Panc1 (cell line): ENCODE data around the gene FSTL5.

ENCODE experiments used
- CTCF ChIP-seq: fragments of 450-650 bp; IDR thresholded peaks from 2 replicates; pipeline ENCODE4 v1.5.1; 2017; ENCODE audit warnings: mild to moderate bottlenecking
- POLR2AphosphoS5 ChIP-seq: IDR thresholded peaks from 2 replicates; pipeline ENCODE4 v1.6.1; 2012; ENCODE audit warnings: mild to moderate bottlenecking, low read depth, low read length, moderate library complexity
- REST ChIP-seq, 2 experiments: IDR thresholded peaks; 2 replicates each; pipeline ENCODE4 v1.6.1; 2011 to 2012; ENCODE audit warnings: low read depth in 2 of 2, control low read depth in 1 of 2, low read length in 1 of 2, mild to moderate bottlenecking in 1 of 2, moderate library complexity in 1 of 2; ENCODE audit not compliant: insufficient read depth in 1 of 2

- TF ChIP-seq POLR2AphosphoS5 (no peak), REST (IDR thresholded peaks at IDR 0.05; ENCODE audit: insufficient read depth in 1 of 2, low read depth in 2 of 2, low read length in 1 of 2) (no peak), CTCF (no peak)
Observed at GRCh38 chr4:161505141-161505540, 658.7 kb downstream of the FSTL5 start.
